DND-41 (cell line): ENCODE data around the gene EYA2.

Source experiments
- EZH2 ChIP-seq: IDR thresholded peaks from 3 replicates; pipeline ENCODE4 v1.6.1; 2012; ENCODE audit warnings: borderline replicate concordance, low read depth, mild to moderate bottlenecking, moderate library complexity, low read length, inconsistent platforms; ENCODE audit not compliant: severe bottlenecking
- TF ChIP-seq, protein P1 (sequence below): IDR thresholded peaks from 2 replicates; pipeline ENCODE4 v1.5.1; 2012; ENCODE audit warnings: borderline replicate concordance, low read length, moderate library complexity, mild to moderate bottlenecking; ENCODE audit not compliant: poor library complexity, severe bottlenecking; ENCODE audit errors: extremely low read depth

DNA sequence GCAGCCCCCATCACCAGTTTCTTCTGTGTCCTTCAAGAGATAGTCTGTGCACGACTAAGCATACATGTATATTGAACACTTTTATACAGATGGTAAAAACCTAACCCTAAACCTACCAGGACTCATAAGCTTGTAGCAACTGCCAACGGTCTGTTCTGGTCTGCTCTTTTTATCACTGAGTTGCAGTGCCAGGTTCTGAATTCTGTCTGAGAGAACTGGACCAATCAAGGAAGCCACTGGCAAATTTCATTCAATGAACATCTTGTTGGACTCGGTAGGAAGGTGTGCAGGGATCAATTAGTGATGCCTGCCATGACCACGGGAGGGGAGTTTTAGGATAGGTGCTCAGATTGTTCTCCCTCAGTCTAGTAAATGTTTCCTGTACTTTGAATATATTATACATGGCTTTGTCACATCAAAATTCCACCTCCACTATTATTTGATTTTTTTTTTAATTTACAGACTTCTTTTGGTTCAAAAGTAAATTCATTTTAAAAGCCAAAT lies 146.8 kb downstream of the EYA2 start:
- TF ChIP-seq, protein P1, sequence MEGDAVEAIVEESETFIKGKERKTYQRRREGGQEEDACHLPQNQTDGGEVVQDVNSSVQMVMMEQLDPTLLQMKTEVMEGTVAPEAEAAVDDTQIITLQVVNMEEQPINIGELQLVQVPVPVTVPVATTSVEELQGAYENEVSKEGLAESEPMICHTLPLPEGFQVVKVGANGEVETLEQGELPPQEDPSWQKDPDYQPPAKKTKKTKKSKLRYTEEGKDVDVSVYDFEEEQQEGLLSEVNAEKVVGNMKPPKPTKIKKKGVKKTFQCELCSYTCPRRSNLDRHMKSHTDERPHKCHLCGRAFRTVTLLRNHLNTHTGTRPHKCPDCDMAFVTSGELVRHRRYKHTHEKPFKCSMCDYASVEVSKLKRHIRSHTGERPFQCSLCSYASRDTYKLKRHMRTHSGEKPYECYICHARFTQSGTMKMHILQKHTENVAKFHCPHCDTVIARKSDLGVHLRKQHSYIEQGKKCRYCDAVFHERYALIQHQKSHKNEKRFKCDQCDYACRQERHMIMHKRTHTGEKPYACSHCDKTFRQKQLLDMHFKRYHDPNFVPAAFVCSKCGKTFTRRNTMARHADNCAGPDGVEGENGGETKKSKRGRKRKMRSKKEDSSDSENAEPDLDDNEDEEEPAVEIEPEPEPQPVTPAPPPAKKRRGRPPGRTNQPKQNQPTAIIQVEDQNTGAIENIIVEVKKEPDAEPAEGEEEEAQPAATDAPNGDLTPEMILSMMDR = no peak
- no peak for TF ChIP-seq EZH2
